IPS-NIHi7 (cell line): Measurements from ENCODE around the gene SLC38A7.
"Not testable (repeated sequence)": the region's sequence is repeated elsewhere in the genome, so short reads cannot be mapped to it uniquely, and the experiment has no call there.

Experiments
- DNase-seq: peaks from one replicate; pipeline ENCODE4 v3.0.0; 2012; ENCODE audit warnings: mixed read lengths; ENCODE audit errors: extremely low spot score

The SLC38A7 gene

GRCh38 chr16:58678716-58679115, 5.9 kb downstream of the SLC38A7 start:
- no peak for DNase-seq

GRCh38 chr16:58678269-58678668, 6.3 kb downstream of the SLC38A7 start:
- no peak for DNase-seq

GRCh38 chr16:58670946-58671583, 13.5 kb downstream of the SLC38A7 start:
- DNase-seq = no peak

GRCh38 chr16:58670177-58670576, 14.4 kb downstream of the SLC38A7 start:
- DNase-seq = no peak

DNA sequence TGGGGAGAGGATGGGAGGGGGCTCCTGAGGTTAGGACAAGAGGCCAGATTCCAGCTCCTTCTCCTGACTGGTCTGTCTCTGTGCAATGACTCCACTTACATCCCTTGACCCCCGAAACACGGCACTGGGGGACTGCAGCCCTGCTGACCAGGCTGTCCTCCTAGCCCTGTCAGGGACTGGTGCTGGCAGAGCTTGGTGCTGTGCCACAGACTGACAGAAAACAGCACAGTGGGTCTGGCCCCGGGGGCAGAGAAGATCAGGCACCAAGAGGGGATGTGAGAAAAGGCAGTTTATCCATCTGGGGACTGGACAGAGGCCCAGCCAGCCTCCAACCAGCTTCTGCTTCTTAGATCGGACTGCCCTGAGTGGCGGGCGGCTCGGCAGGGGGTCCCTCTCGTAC, 19.4 kb downstream of the SLC38A7 start:
- no peak for DNase-seq

DNA sequence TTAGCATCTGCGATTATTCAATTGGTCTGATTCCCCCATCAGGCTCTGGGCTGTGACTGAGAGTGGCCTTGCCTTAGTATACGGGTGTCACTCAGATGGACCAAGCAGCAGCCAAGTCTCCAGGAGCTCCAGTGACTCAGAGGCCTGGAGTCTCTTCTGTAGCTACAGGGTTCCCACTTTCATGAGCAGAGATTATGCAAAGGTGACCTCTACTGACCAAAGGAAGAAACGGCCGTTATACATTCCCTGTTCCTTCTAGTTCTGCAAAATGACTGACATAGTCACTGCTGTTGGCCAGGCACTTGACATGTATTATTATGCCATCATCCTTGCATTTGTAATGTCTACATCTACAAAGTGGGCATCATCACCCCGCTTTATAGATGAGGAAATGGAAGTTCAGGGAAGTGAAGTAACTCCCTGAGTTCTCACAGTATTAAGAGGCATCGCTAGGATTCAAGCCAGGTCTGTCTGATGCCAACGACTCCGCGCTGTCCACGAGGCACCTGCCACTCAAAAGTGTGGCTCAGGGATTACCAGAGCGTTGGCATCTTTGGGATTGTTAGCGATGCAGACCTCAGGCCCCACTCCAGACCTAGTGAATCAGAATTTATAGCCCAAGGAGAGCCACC, 23.3 kb downstream of the SLC38A7 start:
- DNase-seq = peak; percentile 87

DNA sequence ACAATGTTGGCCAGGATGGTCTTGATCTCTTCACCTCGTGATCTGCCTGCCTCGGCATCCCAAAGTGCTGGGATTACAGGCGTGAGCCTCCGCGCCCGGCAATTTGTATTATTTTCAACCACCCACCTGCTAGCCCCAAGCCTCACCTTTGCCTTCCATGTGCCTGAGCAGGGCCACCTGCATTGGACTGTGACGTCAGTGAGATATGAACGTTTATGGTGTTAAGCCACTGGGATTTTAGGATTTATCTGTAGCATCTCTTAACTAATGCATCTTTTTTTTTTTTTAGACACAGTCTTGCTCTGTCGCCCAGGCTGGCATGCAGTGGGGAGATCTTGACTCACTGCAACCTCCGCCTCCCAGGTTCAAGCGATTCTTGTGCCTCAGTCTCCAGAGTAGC, 24.7 kb downstream of the SLC38A7 start:
- not testable (repeated sequence) for DNase-seq

DNA sequence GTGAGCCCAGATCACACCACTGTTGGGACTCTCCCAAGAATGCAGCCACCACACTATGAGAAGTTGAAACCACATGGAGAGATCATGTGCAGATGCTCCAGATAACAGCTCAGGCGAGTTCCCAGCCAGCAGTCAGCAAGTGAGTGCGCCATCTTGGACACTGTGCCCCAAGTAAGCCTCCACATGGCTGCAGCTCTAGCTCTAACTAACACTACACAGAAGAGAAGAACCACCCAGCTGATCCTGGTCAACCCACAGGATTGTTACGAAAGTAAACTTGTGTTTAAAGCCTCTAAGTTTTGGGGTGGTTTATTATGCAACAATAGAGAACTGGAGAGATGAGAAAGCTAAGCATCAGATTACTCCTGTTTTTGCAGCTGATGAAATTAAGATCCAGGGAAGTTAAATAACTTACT, 25.8 kb downstream of the SLC38A7 start:
- no peak for DNase-seq

DNA sequence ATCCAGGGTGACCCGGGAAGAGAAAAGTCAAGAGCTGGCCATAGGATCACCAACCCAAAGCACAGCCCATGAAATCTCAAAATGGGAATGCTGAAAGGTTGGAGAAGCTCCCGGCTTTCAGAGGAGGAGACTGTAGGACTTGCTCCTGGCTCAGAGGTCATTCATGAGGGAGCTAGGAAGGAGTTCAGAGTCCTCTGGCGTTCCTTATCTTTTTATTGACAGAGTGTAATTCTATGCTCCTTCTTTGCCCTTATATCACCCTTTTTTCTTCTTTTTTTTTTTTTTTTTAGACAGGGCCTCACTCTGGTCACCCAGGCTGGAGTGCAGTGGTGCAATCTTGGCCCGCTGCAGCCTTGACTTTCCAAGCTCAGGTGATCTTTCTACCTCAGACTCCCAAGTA, 27.7 kb downstream of the SLC38A7 start:
- no peak for DNase-seq

- DNase-seq = no peak
Observed at GRCh38 chr16:58655215-58655596, 29.4 kb downstream of the SLC38A7 start.

GRCh38 chr16:58654560-58655214, 29.9 kb downstream of the SLC38A7 start:
- DNase-seq = no peak

DNA sequence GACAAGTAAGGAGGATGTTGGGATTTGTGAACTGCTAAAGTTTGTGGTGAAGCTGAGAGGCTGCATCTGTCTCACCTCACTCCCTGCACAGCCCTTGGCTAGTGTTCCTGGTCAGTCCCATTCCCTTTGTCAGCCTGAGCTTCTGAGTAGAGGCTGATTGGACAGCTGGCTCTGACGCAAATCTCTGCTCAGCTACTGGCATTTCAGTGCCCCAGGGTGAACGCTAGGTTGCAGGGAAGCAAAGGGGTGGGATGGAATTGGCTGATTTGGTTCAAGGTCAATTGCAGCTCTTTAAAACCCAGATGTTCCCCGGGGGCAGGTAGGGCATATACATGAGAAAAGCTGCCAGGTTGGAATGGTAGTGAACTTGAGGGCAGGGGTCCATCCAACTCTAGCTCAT, 31.8 kb downstream of the SLC38A7 start:
- peak; percentile 92 for DNase-seq

DNA sequence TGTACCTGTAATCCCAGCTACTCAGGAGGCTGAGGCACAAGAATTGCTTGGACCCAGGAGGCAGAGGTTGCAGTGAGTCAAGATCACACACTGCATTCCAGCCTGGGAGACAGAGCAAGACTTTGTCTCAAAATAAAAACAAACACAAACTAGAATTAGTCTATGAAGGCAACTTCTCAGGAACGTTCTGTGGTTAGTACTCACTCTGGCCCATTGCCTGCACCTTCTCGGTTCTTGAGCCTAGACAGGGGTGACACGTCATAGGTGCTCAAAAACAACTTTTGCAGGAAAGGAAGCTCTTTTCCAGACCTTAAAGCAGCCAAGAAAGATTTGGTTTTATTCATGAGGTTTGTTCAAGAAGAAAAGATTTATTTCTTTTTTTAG, 32.6 kb downstream of the SLC38A7 start:
- no peak for DNase-seq

DNA sequence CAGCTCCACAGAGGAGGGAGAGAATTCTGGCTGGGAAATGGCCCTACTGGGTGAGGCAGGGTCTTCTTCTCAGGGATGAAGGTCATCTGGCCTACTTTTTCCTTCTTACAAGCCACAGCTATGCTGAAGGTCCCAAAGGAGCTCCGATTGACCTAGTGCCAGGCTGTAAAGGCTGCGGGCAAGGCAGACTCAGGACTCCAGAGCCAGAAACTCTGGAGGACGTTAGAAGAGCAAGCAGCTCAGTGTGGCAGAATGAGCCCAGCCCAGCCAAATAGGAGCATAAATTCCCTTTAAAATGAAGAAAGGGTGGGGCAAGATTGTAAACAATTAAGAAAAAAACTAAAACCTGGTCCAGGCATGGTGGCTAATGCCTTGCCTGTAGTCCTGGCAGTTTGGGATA, 34.9 kb downstream of the SLC38A7 start:
- no peak for DNase-seq

GRCh38 chr16:58647107-58647506, 37.5 kb downstream of the SLC38A7 start:
- no peak for DNase-seq

GRCh38 chr16:58644765-58645487, 39.6 kb downstream of the SLC38A7 start:
- no peak for DNase-seq

DNA sequence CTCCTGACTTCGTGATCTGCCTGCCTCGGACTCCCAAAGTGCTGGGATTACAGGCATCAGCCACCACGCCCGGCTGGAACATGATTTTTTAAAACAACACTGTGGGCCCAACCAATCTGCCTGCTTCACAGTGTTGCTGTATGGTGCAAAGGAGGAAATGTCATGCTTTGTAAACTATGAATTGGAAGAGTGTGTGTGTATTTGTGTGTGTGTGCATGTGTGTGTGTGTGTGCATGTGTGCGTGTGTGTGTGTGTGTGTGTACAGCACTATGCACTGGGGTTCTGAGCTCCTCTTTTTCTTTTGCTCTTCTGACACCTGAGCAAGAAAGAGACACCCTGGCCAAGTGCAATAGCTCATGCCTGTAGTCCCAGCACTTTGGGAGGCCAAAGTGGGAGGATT, 40.5 kb downstream of the SLC38A7 start:
- no peak for DNase-seq

- no peak for DNase-seq
Observed at GRCh38 chr16:58640949-58641348, 43.6 kb downstream of the SLC38A7 start.

DNA sequence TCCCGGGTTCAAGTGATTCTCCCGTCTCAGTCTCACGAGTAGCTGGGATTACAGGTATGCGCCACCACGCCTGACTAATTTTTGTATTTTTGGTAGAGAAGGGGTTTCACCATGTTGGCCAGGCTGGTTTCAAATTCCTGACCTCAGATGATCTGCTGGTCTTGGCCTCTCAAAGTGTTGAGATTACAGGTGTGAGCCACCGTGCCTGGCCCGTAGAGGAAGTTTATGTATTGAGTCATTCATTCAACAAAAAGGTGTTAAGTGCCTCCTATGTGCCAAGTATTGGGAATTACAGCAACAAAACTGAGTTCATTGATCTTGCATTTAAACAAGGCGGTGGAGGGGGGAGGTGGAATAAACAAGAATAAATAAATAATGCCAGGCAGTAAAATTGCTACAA, 44.7 kb downstream of the SLC38A7 start:
- no peak for DNase-seq

- no peak for DNase-seq
Observed at GRCh38 chr16:58639230-58639629, 45.3 kb downstream of the SLC38A7 start.

- DNase-seq = peak; percentile 60
Observed at GRCh38 chr16:58638148-58639036, 46.2 kb downstream of the SLC38A7 start.

DNA sequence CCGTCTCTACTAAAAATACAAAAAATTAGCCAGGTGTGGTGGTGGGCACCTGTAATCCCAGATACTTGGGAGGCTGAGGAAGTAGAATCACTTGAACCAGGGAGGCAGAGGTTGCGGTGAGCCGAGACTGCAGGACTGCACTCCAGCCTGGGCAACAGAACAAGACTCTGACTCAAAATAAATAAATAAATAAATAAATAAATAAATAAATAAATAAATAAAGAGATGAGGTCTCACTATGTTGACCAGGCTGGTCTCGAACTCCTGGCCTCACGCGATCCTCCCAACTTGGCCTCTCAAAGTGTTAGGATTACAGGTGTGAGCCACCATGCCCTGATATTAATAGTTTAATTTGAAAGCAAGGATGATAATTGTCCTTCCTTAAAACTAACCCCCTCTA, 47.5 kb downstream of the SLC38A7 start:
- not testable (repeated sequence) for DNase-seq
